LNCaP clone FGC (cell line): Measurements from ENCODE around the gene SUB1.
"Not testable (repeated sequence)": the region's sequence is repeated elsewhere in the genome, so short reads cannot be mapped to it uniquely, and the experiment has no call there.

Experiments
- DNase-seq: peaks from one replicate; pipeline ENCODE4 v3.0.0-alpha.2; 2011; ENCODE audit warnings: low read depth
- H3K4me3 ChIP-seq: 2 replicates; pipeline ENCODE4 v1.5.1; 2011; ENCODE audit warnings: mild to moderate bottlenecking, low read depth, low read length, control low read depth
- CTCF ChIP-seq: IDR thresholded peaks from 2 replicates; pipeline ENCODE4 v1.5.1; 2012; ENCODE audit warnings: mild to moderate bottlenecking; ENCODE audit not compliant: control insufficient read depth, insufficient read depth; ENCODE audit errors: extremely low read depth

Gene SUB1

GRCh38 chr5:32571128-32571527 is 14.2 kb upstream of the SUB1 start:
- no peak overlapping the region for H3K4me3 ChIP-seq
- no peak for TF ChIP-seq CTCF
- DNase-seq = no peak

GRCh38 chr5:32572778-32573480 is 12.4 kb upstream of the SUB1 start:
- DNase-seq = peak; percentile 30
- TF ChIP-seq CTCF = no peak
- no peak overlapping the region for H3K4me3 ChIP-seq

GRCh38 chr5:32573481-32573854 is 11.9 kb upstream of the SUB1 start:
- not testable (repeated sequence) for H3K4me3 ChIP-seq

GRCh38 chr5:32574540-32575175 is 10.7 kb upstream of the SUB1 start:
- peak; percentile 71 for DNase-seq
- H3K4me3 ChIP-seq = no peak overlapping the region
- no peak for TF ChIP-seq CTCF

More at GRCh38 chr5:32573481-32573854, 11.9 kb upstream of the SUB1 start:
- DNase-seq = not testable (repeated sequence)

GRCh38 chr5:32578363-32578762 is 7.0 kb upstream of the SUB1 start:
- no peak for DNase-seq
- no peak overlapping the region for H3K4me3 ChIP-seq
- TF ChIP-seq CTCF = no peak

GRCh38 chr5:32578764-32579163 is 6.6 kb upstream of the SUB1 start:
- no peak overlapping the region for H3K4me3 ChIP-seq
- no peak for TF ChIP-seq CTCF
- no peak for DNase-seq

- no peak for TF ChIP-seq CTCF
- H3K4me3 ChIP-seq = no peak overlapping the region
Measured at GRCh38 chr5:32581010-32581785, 4.2 kb upstream of the SUB1 start.

More at GRCh38 chr5:32581010-32581785, 4.2 kb upstream of the SUB1 start:
- no peak for DNase-seq
